GM12874 (cell line): ENCODE results near the gene DPM2.

Experiments used
- TF ChIP-seq, protein P1 (sequence below): IDR thresholded peaks from 2 replicates; pipeline ENCODE4 v1.5.1; 2011; ENCODE audit warnings: low read depth, mild to moderate bottlenecking, control low read depth, low read length, moderate library complexity; ENCODE audit not compliant: insufficient read depth

DPM2 gene

DNA sequence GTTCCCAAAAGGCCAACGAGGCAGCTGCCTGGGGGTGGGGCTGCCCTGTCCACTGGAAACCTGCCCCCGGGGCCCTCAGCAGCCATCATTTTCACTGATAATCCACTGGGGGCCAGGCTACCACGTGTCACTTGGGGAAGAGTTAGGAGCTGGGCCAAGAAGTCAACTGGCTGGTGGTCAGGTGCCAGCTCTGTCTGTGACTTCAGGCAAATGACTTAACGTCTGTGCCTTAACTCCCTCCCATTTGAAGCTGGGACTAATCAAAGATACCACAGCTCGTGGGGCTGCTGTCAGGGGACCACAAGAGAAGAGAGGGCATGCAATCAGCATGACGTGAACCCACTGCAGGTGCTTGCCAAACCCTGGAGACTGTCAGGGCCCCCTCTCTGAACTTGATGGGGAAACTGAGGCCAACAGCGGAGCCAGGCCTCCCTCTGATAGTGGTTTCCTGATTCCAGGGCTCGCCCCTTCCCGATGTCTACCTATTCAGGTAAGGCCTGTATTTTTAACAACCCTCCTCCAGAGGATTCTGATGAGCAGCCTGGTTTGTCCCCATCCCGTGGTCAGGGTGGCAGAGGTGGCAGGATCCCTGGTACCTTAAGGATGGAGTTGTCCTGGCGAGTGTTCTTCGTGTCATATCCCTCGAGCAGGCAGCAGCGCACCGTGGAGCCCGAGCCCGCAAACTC, 12.3 kb upstream of the DPM2 start:
- TF ChIP-seq, protein P1, sequence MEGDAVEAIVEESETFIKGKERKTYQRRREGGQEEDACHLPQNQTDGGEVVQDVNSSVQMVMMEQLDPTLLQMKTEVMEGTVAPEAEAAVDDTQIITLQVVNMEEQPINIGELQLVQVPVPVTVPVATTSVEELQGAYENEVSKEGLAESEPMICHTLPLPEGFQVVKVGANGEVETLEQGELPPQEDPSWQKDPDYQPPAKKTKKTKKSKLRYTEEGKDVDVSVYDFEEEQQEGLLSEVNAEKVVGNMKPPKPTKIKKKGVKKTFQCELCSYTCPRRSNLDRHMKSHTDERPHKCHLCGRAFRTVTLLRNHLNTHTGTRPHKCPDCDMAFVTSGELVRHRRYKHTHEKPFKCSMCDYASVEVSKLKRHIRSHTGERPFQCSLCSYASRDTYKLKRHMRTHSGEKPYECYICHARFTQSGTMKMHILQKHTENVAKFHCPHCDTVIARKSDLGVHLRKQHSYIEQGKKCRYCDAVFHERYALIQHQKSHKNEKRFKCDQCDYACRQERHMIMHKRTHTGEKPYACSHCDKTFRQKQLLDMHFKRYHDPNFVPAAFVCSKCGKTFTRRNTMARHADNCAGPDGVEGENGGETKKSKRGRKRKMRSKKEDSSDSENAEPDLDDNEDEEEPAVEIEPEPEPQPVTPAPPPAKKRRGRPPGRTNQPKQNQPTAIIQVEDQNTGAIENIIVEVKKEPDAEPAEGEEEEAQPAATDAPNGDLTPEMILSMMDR: no peak

DNA sequence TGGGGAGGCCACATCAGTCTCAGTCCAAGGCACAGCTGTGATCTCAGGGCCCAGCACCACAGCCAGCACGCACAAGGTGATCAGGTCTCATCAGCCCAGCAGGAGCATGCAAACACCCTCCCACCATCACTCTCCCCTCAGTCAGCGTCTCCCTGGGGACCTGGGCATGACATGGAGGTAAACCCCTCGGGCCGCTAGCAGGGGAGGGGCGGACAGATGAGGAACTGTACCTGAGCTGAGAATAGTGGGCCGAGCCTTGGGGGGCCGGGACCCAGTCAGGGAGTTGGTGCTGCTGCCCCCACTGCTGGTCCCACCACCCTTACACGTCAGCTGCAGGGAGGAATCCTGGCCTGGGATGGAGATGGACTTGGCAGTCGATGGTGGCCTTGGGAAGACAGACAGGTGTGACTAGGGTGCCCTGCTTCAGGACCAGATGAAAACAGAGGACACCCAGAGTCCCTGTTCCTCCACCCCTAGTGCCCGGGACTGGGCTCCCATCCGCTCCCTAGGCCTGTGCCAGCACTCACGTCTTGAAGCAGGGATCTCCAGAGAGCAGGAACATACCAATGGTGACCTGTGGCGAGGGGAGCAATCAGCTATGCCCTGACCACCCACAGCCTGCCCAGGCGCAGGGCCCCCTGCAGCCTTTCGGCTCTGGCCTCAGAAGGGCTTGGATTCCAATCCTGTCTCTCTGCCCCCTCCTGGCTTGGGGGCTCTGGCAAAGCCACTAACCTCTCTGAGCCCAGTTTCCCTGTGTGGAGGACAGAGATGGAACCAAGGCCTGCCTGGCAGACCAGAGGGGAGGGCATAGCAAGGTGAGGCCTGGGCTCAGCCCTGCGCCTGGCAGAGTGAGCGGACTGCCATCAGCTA, 10.4 kb upstream of the DPM2 start:
- TF ChIP-seq, protein P1: no peak

DNA sequence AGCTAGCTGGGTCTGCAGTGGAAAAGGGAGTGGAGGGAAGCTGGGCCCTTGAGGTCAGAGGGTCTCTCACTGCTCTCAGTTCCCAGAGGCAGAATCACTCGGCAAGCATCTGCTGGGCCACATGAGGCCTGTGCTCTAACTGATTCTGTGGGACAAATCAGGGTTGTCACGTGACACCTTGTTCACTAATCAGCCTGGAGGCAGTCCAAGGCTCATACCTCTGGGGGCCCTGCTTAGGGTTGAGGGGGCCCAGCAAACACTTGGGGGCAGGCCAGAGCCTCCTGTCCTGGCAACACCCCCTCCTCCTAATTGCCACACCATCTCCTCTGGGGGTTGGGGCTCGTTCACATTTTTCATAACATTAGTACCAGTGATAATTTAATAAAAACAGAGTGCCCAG, 9.1 kb upstream of the DPM2 start:
- TF ChIP-seq, protein P1: no peak

DNA sequence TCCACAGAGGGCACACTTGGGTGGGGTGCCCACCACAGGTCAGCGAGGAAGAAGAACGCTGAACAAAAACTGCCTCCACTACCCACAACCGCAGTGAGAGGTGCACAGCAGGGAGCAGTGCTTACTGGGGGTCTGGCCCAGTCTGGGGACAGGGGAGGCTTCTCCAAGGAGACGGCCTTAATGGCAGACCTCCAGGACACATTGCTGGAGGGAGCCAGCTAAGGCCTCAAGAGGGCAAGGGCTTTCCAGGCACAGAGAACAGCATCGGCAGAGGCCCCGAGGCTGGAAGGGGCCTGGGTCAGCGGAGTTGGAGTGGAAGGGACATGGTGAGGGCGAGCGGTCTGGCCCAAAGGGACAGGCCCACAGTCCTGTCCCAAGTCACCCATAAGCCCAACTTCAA, 8.3 kb upstream of the DPM2 start:
- TF ChIP-seq, protein P1: no peak

DNA sequence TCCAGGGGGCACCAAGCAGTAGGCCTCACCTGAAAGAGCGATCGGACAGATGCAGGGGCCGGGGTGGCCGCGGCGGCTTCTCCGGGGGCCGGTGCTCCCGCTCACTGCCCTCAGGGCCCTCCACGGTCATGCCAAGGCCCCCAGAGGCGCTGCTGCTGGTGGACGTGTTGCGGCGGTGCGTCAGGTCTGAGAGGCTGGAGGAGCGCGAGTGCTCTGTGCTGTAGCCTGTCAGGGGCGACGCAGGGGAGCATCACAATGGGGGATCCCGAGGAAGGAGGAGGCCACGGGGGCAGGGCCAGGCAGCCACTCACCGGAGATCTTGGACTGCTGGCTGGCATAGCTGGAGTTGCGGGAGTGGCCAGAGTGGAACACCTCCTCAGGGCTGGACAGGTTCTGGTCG, 7.7 kb upstream of the DPM2 start:
- TF ChIP-seq, protein P1: no peak

DNA sequence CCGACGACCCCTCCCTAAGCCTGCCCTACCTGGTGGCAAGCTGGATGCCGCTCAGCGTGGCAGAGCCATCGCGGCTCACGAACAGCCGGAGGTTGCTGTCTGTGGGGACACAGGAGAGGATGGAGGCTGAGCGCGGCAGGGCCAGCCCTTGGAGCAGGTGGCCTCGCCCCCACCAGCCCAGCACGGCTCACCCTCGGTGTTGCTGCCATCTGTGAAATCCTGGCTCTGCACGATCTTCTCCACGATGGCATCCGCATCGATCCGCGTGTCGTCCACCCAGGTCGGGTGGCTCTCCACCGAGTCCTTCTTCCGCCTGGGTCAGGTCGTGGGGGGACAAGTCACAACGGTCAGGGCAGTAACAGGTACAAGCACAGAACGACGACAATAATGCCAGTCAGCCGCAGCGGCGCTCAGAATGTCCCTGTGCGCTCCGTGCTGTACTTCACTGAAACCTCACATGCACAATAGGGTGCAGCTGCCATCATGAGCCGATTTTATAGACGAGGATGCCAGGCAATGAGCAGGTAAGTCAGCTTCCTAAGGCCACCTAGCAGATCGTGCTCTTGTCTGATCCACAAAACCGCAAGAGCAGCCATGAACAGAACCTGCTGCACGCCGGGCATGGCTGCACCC, 7.0 kb upstream of the DPM2 start:
- TF ChIP-seq, protein P1: no peak

DNA sequence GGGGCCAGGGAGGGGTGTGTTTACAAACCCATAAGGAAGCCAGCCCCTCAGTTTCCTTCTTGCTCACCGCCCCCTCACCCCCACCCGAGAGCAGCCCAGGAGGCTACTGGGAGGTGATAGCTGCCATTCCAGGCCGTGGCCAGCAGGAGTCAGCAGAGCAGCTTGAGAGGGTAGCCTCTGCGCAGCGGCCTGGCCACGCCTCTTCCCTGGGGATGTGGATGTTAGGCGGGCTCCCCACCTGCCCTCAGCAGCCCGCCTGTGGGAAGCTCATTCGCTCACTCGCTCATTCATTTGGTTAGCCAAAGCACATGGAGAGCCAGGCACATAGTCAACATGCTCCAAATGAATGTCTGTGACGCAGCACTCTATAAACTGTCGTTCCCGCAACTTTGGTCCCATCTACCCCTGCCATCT, 6.1 kb upstream of the DPM2 start:
- TF ChIP-seq, protein P1: peak; percentile 98
